HEK293 (cell line): ENCODE results near the gene RAD50.

Experiments
- CTCF ChIA-PET: fragments of 350-600 bp; formaldehyde crosslinking; extraction: SDS; loops from one replicate; lab custom pipeline; 2021; ENCODE audit warnings: antibody characterized with exemption; lab: Yijun Ruan, JAX
- POLR2A ChIA-PET: fragments of 300-600 bp; formaldehyde crosslinking; extraction: SDS; loops from one replicate; lab custom pipeline; 2020; ENCODE audit warnings: antibody characterized with exemption, inconsistent platforms; lab: Yijun Ruan, JAX
- H3K27ac ChIP-seq: fragments of 200-500 bp; sonication (Bioruptor generic); 2 replicates; pipeline ENCODE4 v1.5.1; 2014; ENCODE audit warnings: low read depth, low read length, control low read depth, inconsistent platforms; ENCODE audit errors: extremely low read depth
- H3K36me3 ChIP-seq, 2 experiments: fragments of 200-500 bp in 1 of 2; sonication (Bioruptor generic) in 1 of 2; 1 replicate in 1 of 2; 2 replicates in 1 of 2; pipeline ENCODE4 v1.5.1; 2014 to 2017; ENCODE audit warnings: inconsistent platforms in 2 of 2, low read length in 2 of 2; ENCODE audit not compliant: control insufficient read depth in 2 of 2, insufficient read depth in 1 of 2
- H3K4me1 ChIP-seq: fragments of 200-500 bp; sonication (Bioruptor generic); 2 replicates; pipeline ENCODE4 v1.5.1; 2014; ENCODE audit warnings: mild to moderate bottlenecking, low read length, inconsistent platforms; ENCODE audit not compliant: control insufficient read depth, insufficient read depth
- H3K4me3 ChIP-seq: 2 replicates; pipeline ENCODE4 v1.5.1; 2011; ENCODE audit warnings: low read depth, mild to moderate bottlenecking, control low read depth, low read length, moderate library complexity
- H3K9me3 ChIP-seq: fragments of 200-500 bp; sonication (Bioruptor generic); 2 replicates; pipeline ENCODE4 v1.5.1; 2014; ENCODE audit warnings: low read depth, low read length, inconsistent platforms; ENCODE audit not compliant: control insufficient read depth, insufficient read depth
- CTCF ChIP-seq: fragments of 450-650 bp; formaldehyde crosslinking; IDR thresholded peaks from 2 replicates; pipeline ENCODE4 v1.5.1; 2016; ENCODE audit warnings: missing biosample characterization, missing genetic modification characterization
- ELK4 ChIP-seq: IDR thresholded peaks from 2 replicates; pipeline ENCODE4 v1.6.1; 2011; ENCODE audit warnings: mild to moderate bottlenecking, low read depth, low read length, borderline replicate concordance
- KLF16 ChIP-seq: fragments of 450-650 bp; formaldehyde crosslinking; IDR thresholded peaks from 2 replicates; pipeline ENCODE4 v1.5.1; 2017; ENCODE audit warnings: missing biosample characterization, missing genetic modification characterization
- KLF7 ChIP-seq: fragments of 450-650 bp; formaldehyde crosslinking; IDR thresholded peaks from 2 replicates; pipeline ENCODE4 v1.5.1; 2016; ENCODE audit warnings: missing biosample characterization, missing genetic modification characterization, borderline replicate concordance
- MYNN ChIP-seq: fragments of 450-650 bp; formaldehyde crosslinking; IDR thresholded peaks from 2 replicates; pipeline ENCODE4 v1.5.1; 2016; ENCODE audit warnings: missing biosample characterization, missing genetic modification characterization, borderline replicate concordance
- PRDM4 ChIP-seq: fragments of 450-650 bp; formaldehyde crosslinking; IDR thresholded peaks from 2 replicates; pipeline ENCODE4 v1.5.1; 2017; ENCODE audit warnings: missing biosample characterization, missing genetic modification characterization
- RBAK ChIP-seq: fragments of 450-650 bp; formaldehyde crosslinking; IDR thresholded peaks from 2 replicates; pipeline ENCODE4 v1.5.1; 2016; ENCODE audit warnings: missing biosample characterization, missing genetic modification characterization
- SETDB1 ChIP-seq: IDR thresholded peaks from one replicate; pipeline ENCODE4 v1.6.1; 2017; ENCODE audit warnings: mild to moderate bottlenecking, low read length, moderate library complexity, mixed read lengths; ENCODE audit not compliant: insufficient read length
- YY1 ChIP-seq: fragments of 450-650 bp; formaldehyde crosslinking; IDR thresholded peaks from 2 replicates; pipeline ENCODE4 v1.5.1; 2018; ENCODE audit warnings: missing biosample characterization, missing genetic modification characterization
- ZBTB1 ChIP-seq: fragments of 450-650 bp; formaldehyde crosslinking; IDR thresholded peaks from 2 replicates; pipeline ENCODE4 v1.5.1; 2016; ENCODE audit warnings: missing biosample characterization, missing genetic modification characterization
- ZBTB49 ChIP-seq: fragments of 450-650 bp; formaldehyde crosslinking; IDR thresholded peaks from 2 replicates; pipeline ENCODE4 v1.5.1; 2016; ENCODE audit warnings: missing biosample characterization, missing genetic modification characterization, low read depth
- ZBTB8A ChIP-seq: fragments of 450-650 bp; formaldehyde crosslinking; IDR thresholded peaks from 2 replicates; pipeline ENCODE4 v1.5.1; 2016; ENCODE audit warnings: missing biosample characterization, missing genetic modification characterization
- ZNF10 ChIP-seq: fragments of 450-650 bp; formaldehyde crosslinking; IDR thresholded peaks from 2 replicates; pipeline ENCODE4 v1.5.1; 2017; ENCODE audit warnings: missing biosample characterization, missing genetic modification characterization
- ZNF114 ChIP-seq: fragments of 450-650 bp; formaldehyde crosslinking; IDR thresholded peaks from 2 replicates; pipeline ENCODE4 v1.5.0; 2017; ENCODE audit warnings: missing biosample characterization, missing genetic modification characterization
- ZNF202 ChIP-seq: fragments of 450-650 bp; formaldehyde crosslinking; IDR thresholded peaks from 2 replicates; pipeline ENCODE4 v1.5.1; 2016; ENCODE audit warnings: missing biosample characterization, missing genetic modification characterization, borderline replicate concordance
- ZNF221 ChIP-seq: fragments of 450-650 bp; formaldehyde crosslinking; IDR thresholded peaks from 2 replicates; pipeline ENCODE4 v1.5.1; 2017; ENCODE audit warnings: missing biosample characterization, missing genetic modification characterization, borderline replicate concordance
- ZNF302 ChIP-seq: fragments of 450-650 bp; formaldehyde crosslinking; IDR thresholded peaks from 2 replicates; pipeline ENCODE4 v1.5.1; 2016; ENCODE audit warnings: missing biosample characterization, missing genetic modification characterization, low read depth
- ZNF423 ChIP-seq: fragments of 450-650 bp; formaldehyde crosslinking; IDR thresholded peaks from 2 replicates; pipeline ENCODE4 v1.5.1; 2016; ENCODE audit warnings: missing biosample characterization, missing genetic modification characterization
- ZNF513 ChIP-seq: fragments of 450-650 bp; IDR thresholded peaks from 2 replicates; pipeline ENCODE4 v1.5.1; 2018; ENCODE audit warnings: missing biosample characterization, missing genetic modification characterization
- ZNF621 ChIP-seq: fragments of 450-650 bp; formaldehyde crosslinking; IDR thresholded peaks from 2 replicates; pipeline ENCODE4 v1.5.1; 2017; ENCODE audit warnings: missing biosample characterization, missing genetic modification characterization
- ZNF654 ChIP-seq: fragments of 450-650 bp; formaldehyde crosslinking; IDR thresholded peaks from 2 replicates; pipeline ENCODE4 v1.5.1; 2016; ENCODE audit warnings: low read depth, missing biosample characterization, missing genetic modification characterization
- ZNF76 ChIP-seq: fragments of 450-650 bp; formaldehyde crosslinking; IDR thresholded peaks from 2 replicates; pipeline ENCODE4; 2016; ENCODE audit warnings: low read depth, missing biosample characterization, missing genetic modification characterization, borderline replicate concordance
- ZNF768 ChIP-seq: fragments of 450-650 bp; formaldehyde crosslinking; IDR thresholded peaks from 2 replicates; pipeline ENCODE4 v1.5.1; 2018; ENCODE audit warnings: missing biosample characterization, mild to moderate bottlenecking, missing genetic modification characterization

The RAD50 gene

GRCh38 chr5:132639706-132640130 is 82.9 kb downstream of the RAD50 start:
- H3K9me3 ChIP-seq: no peaks in the 10 kb centered on the region
- ChIA-PET CTCF (interaction anchor here (0.6 to 0.7 kb wide), 2 partner anchors 10 to 57 kb away, joined by 3 read pairs; no protein-coding TSS in a partner anchor), POLR2A (no interaction called here)
- H3K27ac ChIP-seq: no peak overlapping the region
- no peak overlapping the region for H3K4me3 ChIP-seq
- H3K36me3 ChIP-seq: peaks cover 22 to 84% of the 10 kb centered on the region in 2 experiments; a peak in 2 of 3 replicates
- TF ChIP-seq ZNF221 (tag by site-specific recombination) (no peak), ZNF654 (tag by site-specific recombination) (no peak), CTCF (no peak), ZBTB8A (tag by site-specific recombination) (no peak), ZNF76 (tag by site-specific recombination) (no peak), ZNF114 (tag by site-specific recombination) (no peak), KLF16 (tag by site-specific recombination) (no peak), PRDM4 (tag by site-specific recombination) (no peak), KLF7 (tag by site-specific recombination) (no peak), ZBTB49 (tag by site-specific recombination) (no peak), ZNF10 (tag by site-specific recombination) (no peak), ZNF302 (no peak), ZBTB1 (tag by site-specific recombination) (no peak), RBAK (tag by site-specific recombination) (no peak), ZNF423 (tag by site-specific recombination) (no peak)
- no peaks in the 10 kb centered on the region for H3K4me1 ChIP-seq

GRCh38 chr5:132640613-132641012 is 83.8 kb downstream of the RAD50 start:
- ChIA-PET POLR2A (no interaction called here), CTCF (interaction anchor here (0.7 to 0.9 kb wide), 2 partner anchors 11 to 113 kb away, joined by 3 read pairs; no protein-coding TSS in a partner anchor)
- H3K4me3 ChIP-seq: no peak overlapping the region
- TF ChIP-seq MYNN (tag by site-specific recombination) (no peak), ZNF621 (no peak), ZNF202 (tag by site-specific recombination) (no peak), ELK4 (no peak), ZNF513 (tag by site-specific recombination) (no peak), ZNF221 (tag by site-specific recombination) (no peak), SETDB1 (no peak), YY1 (tag by site-specific recombination) (no peak), ZNF768 (tag by site-specific recombination) (no peak)
- H3K9me3 ChIP-seq: no peaks in the 10 kb centered on the region
- peaks cover 22 to 79% of the 10 kb centered on the region in 2 experiments; a peak in 2 of 3 replicates for H3K36me3 ChIP-seq
- H3K27ac ChIP-seq: no peak overlapping the region
- no peaks in the 10 kb centered on the region for H3K4me1 ChIP-seq
